DMS 273 treated with DMSO at 0.1 percent for 48 hours (cell line): ENCODE results near the gene RFC3.
"Not testable (repeated sequence)": the region's sequence is repeated elsewhere in the genome, so short reads cannot be mapped to it uniquely, and the experiment has no call there.

Experiments used
- DNase-seq: peaks from one replicate; lab custom pipeline; 2025; lab: John Stamatoyannopoulos, UW

Gene RFC3, protein sequence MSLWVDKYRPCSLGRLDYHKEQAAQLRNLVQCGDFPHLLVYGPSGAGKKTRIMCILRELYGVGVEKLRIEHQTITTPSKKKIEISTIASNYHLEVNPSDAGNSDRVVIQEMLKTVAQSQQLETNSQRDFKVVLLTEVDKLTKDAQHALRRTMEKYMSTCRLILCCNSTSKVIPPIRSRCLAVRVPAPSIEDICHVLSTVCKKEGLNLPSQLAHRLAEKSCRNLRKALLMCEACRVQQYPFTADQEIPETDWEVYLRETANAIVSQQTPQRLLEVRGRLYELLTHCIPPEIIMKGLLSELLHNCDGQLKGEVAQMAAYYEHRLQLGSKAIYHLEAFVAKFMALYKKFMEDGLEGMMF

DNA sequence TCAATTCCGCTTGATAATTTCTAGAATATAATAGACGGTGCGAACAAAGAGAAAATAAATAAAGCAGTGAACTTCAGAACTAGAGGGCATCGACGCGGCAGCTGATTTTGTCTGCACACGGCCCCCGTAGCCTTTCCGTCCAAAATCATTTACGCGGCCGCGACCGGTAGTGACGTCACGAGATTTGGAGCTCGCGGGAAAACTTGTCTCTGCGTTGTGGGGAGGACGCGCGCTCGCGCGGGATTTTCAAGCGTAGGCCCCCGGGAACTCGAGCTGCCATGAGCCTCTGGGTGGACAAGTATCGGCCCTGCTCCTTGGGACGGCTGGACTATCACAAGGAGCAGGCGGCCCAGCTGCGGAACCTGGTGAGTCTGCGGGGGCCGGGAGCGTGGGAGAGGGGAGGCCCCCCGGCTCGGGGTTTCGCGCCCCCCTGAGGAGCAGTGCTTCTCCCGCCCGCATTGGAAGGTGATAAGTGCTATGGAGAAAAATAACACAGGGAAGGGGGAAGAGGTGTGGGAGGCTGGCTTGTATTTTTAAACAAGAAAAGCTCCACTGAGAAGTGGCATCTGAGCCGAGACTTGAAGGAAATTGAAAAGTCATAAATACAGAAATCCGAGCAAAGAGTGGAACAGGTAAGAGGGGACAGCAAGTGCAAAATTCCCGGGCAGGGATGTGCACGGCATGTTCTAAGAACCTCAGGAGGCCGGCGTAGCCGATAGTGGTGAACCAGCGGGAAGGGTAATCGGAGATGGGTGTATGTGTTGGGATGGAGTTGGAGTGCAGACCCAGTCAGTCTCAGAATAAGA lies at the start of gene RFC3:
Gene RFC3, plus strand, starts transcription at position 249 of the 806 bp plus-strand sequence. Its CDS starts 30 bp downstream, at position 279.
- DNase-seq: peak; percentile 74

DNA sequence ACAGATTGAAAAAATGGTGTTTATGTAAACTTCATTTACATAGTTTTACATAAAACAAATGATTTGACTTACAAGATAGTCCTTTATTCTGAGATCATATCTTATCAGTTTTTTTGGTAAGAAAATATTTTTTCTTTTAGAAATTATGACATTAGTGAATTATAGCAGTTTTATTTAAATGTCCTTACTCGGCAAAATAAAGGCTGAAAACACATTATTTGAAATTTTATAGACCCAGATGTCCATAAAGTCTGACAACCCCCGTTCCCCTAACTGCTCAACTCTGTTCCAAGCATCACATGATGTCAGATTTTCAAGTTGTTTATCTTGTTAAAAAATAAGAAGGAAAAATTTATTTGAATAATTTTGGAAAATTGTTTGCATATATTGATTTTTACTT lies 46.7 kb upstream of the RFC3 start:
- DNase-seq: no peak

- no peak for DNase-seq
Observed at GRCh38 chr13:33773790-33774462, 44.0 kb upstream of the RFC3 start.

DNA sequence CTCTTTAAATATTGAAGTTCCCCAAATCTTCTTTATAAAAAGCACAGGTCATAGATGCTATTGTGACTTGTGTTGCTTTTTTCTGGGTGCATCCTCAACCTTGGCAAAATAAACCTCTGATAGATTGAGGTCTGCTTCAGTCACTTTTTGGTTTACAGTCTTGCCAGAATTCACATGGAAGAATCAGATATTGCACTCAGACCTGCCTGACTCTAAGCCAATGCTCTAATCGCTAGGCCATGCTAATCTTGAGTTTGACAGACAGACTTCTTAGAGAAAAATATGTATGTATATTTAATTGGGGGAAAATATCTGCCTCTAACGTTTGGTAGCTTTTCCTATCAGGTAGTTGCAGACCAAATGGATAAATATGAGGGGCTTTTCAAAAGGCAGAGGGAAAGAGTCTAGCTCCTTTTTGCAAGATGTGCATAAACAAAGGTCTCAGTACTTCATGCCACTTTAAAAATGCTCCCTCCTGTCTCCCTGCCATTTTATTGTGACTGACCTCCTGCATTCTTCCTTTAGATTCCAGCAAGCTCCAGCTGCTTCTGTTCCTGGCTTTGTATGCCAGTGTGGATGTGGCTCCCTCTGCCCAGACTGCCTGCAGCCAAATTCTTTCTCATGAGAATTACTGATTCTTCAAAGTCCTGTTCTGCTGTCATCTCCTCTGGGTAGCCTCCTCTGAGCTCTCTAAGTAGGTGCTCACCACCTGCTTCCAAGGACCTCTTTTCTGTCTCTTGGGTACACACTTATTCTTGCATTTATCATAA lies 42.4 kb upstream of the RFC3 start:
- no peak for DNase-seq

DNA sequence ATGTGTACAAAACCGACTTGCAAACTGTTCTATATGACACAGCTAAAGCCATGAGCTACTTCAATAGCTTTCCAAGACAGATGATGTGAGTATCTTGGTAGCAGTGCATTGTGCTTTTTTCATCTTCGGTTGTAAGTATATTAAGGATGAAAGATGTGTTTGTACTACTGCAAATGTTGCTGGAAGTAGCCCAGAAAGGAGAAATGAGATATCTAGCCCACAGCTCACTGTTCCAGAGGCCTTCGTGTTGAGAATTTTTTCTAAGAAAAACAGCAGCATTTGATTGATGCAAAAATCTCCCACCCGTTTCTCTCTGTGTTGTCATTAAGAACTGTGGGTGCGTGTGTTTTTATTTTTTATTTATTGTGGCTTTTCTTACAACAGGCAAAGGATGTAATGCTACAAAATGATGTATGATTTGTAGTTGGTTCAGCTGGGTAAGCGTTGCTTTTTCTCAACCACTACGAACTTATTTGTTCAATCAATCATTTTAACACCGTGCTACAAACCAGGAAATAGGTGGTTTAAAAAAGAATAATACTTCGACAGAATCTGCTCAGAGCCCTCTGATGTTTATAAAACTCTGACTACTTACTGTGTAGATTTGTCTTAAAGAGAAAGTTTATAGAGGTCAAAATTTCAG lies 41.6 kb upstream of the RFC3 start:
- DNase-seq: no peak

DNA sequence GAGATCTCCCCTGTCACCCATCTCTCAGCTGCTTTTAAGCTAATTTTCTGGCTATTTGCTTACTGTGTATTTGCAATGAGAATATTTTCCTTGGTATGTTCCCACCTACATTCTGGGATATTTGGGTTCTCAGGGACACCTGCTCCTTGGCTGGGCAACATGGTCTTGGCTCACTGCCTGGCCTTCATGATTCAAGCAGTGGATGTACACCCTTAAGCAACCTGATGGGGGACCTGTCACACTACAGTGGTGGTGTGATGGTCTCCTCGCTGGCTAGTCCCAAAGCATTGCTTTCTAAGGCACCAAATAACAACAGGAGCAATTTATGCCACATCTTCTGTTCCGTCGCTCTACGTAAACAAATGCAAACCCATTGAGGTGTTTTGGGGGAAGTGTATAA lies 35.3 kb upstream of the RFC3 start:
- no peak for DNase-seq

DNA sequence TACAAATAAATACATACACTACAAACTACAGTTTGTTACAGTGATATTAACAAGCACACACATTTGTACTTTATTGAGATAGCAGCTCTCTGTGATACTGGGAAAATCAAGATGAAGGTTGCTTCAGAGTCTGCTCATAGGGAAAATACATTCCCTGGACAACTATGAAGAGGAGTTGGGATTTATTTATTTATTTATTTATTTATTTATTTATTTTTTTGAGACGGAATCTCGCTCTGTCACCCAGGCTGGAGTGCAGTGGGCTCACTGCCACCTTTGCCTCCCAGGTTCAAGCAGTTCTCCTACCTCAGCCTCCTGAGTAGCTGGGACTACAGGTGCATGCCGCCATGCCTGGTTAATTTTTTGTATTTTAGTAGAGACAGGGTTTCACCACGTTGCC lies 34.7 kb upstream of the RFC3 start:
- DNase-seq: not testable (repeated sequence)

DNA sequence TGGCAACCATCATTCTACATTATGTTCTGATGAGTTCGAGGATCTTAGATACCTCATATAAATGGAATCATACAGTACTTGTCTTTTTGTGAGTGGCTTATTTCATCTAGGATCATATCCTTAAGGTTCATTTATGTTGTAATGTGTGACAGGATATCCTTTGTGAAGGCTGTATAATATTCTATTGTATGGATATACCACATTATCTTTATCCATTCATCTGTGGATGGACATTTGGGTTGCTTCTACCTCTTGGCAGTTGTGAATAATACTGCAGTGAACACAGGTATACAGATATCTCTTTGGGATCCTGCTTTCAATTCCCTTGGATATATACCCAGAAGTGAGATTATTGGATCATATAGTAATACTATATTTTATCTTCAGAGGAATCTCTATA lies 33.2 kb upstream of the RFC3 start:
- DNase-seq: no peak

GRCh38 chr13:33785384-33785783 lies 32.6 kb upstream of the RFC3 start:
- no peak for DNase-seq

DNA sequence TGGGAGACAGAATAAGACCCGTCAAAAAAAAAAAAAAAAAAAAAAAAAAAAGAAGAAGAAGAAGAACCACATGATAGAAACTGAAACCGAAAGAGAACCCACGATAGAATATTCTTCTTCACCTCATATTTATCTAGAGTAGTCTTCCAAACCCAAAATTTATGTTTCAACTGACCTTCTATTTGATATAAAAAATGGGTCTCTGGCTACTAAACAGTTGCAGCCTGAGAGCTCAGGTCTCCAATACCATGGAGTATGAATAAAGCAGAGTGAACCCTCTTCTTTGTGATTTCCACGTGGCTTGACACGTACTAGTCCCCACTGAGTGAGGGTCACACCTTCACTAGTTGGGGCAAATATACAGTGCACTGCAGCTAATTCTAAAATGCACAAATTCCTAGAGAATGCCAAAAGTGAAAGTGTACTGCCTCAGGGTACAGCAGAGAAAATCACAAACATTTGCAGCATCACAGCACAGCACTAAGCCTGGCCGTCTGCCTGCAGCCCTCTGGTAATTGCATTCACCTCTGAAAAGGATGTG lies 30.8 kb upstream of the RFC3 start:
- DNase-seq: no peak

GRCh38 chr13:33789066-33789606 lies 28.8 kb upstream of the RFC3 start:
- DNase-seq: no peak

DNA sequence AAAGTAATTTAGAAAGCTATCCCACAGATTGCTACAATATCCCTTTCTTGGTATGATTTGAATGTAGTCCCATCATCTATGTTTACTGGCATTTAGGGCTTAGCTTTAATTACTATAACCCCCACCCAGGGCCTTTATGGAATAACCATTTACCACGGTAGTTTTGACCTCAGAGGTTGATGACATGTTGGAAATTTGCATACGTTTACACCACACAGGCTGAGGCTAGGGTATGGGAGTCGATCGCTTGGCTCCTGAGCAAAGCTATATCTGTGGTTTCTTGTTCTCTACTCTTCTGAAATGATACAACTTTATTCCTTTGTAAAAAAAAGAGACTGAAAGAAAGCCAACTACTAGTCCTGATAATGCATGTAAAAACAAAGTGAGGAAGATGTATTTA lies 28.2 kb upstream of the RFC3 start:
- no peak for DNase-seq

- DNase-seq: no peak
Observed at GRCh38 chr13:33793726-33794125, 24.2 kb upstream of the RFC3 start.

- no peak for DNase-seq
Observed at GRCh38 chr13:33794576-33794975, 23.4 kb upstream of the RFC3 start.

DNA sequence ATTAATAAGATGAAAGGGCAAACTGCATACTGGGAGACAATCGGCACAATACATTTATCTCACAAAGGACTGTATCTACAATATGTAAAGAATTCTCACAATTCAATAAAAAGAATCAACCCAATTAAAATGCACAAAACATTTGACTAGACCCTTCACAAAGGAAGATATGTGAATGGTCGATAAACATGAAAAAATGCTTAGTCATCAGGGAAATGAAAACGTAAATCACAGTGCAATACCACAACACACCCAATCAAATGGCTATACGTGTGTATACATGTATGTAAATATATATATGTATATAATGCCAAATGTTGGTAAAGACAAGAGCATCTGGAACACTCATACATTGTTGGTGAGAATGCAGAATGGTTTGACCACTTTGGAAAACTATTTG lies 21.9 kb upstream of the RFC3 start:
- no peak for DNase-seq

- DNase-seq: no peak
Observed at GRCh38 chr13:33797622-33798021, 20.3 kb upstream of the RFC3 start.

DNA sequence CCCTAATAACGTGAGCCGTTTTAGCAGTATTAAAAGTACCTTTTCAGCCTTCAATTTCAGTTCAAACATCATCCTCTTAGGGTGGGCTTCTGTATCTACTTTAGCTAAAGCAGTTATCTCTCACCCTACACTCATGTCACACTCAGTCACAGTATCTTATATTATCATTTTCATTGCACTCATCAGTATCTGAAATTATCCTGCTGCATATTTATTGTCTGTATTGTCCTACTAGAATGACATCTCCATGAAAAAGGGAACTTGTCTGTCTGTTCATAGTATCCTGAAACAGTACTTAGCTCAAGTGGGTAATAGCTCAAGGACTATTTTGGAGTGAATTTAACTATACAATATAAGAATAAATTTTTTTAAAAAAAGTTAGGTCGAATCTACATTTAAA lies 19.9 kb upstream of the RFC3 start:
- DNase-seq: no peak

- no peak for DNase-seq
Observed at GRCh38 chr13:33799950-33800592, 17.9 kb upstream of the RFC3 start.

DNA sequence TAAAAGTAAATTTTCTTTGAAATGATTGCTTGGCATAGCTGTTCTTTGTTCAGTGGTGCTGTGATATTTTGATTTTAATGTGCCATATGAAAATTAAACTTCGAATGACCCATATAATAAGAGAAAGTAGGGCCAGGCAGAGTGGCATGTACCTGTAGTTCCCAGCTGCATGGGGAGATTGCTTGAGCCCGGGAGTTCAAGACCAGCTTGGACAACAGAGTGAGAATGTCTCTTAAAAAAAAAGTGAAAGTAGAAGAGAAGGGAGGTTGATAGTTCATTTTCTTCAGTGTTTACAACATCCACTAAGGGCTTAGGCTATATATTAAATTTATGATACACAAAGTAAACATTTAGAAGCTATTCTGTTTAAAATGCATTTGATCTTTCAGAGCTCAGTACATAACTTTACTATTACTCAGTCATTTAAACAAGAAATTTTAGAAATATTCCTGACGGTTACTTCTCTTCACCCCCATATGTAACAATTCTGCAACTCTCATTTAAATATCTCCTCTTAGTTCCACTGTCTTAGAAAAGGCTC lies 17.2 kb upstream of the RFC3 start:
- DNase-seq: no peak
